DND-41 (cell line): ENCODE results near the gene OSBPL1A.

ENCODE experiments used
- EZH2 ChIP-seq: IDR thresholded peaks from 3 replicates; pipeline ENCODE4 v1.6.1; 2012; ENCODE audit warnings: borderline replicate concordance, low read depth, mild to moderate bottlenecking, moderate library complexity, low read length, inconsistent platforms; ENCODE audit not compliant: severe bottlenecking
- TF ChIP-seq, protein P1 (sequence below): IDR thresholded peaks from 2 replicates; pipeline ENCODE4 v1.5.1; 2012; ENCODE audit warnings: borderline replicate concordance, low read length, moderate library complexity, mild to moderate bottlenecking; ENCODE audit not compliant: poor library complexity, severe bottlenecking; ENCODE audit errors: extremely low read depth

- TF ChIP-seq, protein P1, sequence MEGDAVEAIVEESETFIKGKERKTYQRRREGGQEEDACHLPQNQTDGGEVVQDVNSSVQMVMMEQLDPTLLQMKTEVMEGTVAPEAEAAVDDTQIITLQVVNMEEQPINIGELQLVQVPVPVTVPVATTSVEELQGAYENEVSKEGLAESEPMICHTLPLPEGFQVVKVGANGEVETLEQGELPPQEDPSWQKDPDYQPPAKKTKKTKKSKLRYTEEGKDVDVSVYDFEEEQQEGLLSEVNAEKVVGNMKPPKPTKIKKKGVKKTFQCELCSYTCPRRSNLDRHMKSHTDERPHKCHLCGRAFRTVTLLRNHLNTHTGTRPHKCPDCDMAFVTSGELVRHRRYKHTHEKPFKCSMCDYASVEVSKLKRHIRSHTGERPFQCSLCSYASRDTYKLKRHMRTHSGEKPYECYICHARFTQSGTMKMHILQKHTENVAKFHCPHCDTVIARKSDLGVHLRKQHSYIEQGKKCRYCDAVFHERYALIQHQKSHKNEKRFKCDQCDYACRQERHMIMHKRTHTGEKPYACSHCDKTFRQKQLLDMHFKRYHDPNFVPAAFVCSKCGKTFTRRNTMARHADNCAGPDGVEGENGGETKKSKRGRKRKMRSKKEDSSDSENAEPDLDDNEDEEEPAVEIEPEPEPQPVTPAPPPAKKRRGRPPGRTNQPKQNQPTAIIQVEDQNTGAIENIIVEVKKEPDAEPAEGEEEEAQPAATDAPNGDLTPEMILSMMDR, result no peak
- TF ChIP-seq EZH2, result no peak
Measured at GRCh38 chr18:24187049-24187448, 210.6 kb downstream of the OSBPL1A start.
